Regular cardiac myocyte (primary cell): ENCODE results near the gene AMIGO2. TPM values are rescaled to one million over a fixed set of nuclear protein-coding genes. Genes with fewer than 3 reads are reported as not detected.

Experiments used
- total RNA-seq: library from RNA; depleted of rRNA; stranded (reverse); fragments of >200 nt; gene quantifications from 2 replicates; pipeline ENCODE4 v1.2.3, GENCODE V29; 2014

The AMIGO2 gene, protein sequence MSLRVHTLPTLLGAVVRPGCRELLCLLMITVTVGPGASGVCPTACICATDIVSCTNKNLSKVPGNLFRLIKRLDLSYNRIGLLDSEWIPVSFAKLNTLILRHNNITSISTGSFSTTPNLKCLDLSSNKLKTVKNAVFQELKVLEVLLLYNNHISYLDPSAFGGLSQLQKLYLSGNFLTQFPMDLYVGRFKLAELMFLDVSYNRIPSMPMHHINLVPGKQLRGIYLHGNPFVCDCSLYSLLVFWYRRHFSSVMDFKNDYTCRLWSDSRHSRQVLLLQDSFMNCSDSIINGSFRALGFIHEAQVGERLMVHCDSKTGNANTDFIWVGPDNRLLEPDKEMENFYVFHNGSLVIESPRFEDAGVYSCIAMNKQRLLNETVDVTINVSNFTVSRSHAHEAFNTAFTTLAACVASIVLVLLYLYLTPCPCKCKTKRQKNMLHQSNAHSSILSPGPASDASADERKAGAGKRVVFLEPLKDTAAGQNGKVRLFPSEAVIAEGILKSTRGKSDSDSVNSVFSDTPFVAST
- 28.2 and 30.3 TPM in 2 replicates for total RNA-seq

DNA sequence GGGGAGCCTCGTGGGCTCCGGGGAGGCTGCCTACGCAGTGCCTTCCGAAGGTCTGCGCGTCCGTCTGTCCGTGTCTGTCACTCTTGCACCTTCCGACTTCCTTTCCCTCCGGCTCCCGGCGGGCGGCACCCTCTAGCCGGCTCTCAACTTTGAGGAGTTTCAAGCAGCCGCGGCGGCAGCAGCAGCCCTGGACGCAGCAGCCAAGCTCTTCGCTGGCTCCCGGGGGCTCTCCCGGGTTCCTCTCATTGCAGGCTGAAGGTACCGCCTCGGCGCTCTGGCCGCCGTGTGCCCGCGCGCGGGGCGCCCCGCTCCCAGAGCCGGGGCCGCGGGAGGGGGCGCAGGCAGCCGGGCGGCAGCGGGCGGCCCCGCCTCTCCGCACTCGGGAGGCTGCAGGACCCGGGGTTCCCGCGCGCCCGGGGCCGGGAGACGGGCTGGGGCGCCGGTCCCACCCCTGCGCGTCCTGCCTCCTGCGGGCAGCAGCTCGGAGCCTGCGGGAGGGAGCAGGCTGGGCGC is at the start of gene AMIGO2, which contains the start of gene PCED1B:
Gene AMIGO2 (minus strand): TSS at position 492 of the 513 bp plus-strand sequence. CDS start 957 bp downstream, outside the sequence.
Gene PCED1B (plus strand): TSS at position 154 of the 513 bp plus-strand sequence. CDS start 155,443 bp downstream, outside the sequence.

Other genes with a start within 250 kb of the AMIGO2 start
- gene PCED1B, start 338 bp downstream of the AMIGO2 start, total RNA-seq = 0.56 and 1.2 TPM in 2 replicates